ENCODE results near the gene SMG7. TPM values are rescaled to one million over a fixed set of nuclear protein-coding genes. Genes with fewer than 3 reads are reported as not detected.

SMG7 gene
- total and polyA plus RNA-seq, 12 donors, result 16.0 to 46.6 (median 37.8) TPM

DNA sequence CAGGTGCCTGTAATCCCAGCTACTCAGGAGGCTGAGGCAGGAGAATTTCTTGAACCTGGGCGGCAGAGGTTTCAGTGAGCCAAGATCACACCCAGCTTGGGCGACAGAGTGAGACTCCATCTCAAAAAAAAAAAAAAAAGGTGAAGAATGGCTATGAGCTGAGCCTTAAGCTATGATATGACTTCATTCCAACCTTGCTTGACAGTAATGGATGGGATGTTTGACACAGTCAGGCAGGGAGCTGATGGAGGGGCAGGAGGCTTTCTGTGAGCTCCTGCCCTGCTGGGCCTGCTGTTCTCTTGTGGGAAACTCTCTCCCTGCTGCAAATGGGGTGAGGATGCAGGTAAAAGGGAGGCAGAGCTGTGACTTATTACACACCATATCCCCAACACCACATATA is 90.4 kb downstream of the SMG7 start:
- ATAC-seq (no peak), DNase-seq (no peak)
- H3K27ac ChIP-seq, result no peak overlapping the region
- H3K36me3 ChIP-seq, result peaks cover 0 to 97% (median 0%) of the 10 kb centered on the region in 9 donors
- no peak for TF ChIP-seq CTCF (IDR thresholded peaks at IDR 0.05)
- H3K4me1 ChIP-seq, result peaks cover 0 to 16% (median 6%) of the 10 kb centered on the region in 9 donors
- intact Hi-C loops (cut with DNase I), result no loop called here
- no peaks in the 10 kb centered on the region for H3K27me3 ChIP-seq
- 84 to 92% methylated on average over 2 of the region's 2 CpGs for WGBS, 2 donors
- no peaks in the 10 kb centered on the region for H3K9me3 ChIP-seq
- no peak overlapping the region for H3K4me3 ChIP-seq

- ATAC-seq (no peak), DNase-seq (no peak)
- Histone ChIP-seq H3K9me3 (no peaks in the 10 kb centered on the region), H3K27me3 (no peaks in the 10 kb centered on the region), H3K27ac (no peak overlapping the region), H3K4me1 (peaks cover 0 to 33% (median 16%) of the 10 kb centered on the region in 9 donors), H3K4me3 (no peak overlapping the region), H3K36me3 (peaks cover 0 to 86% (median 0%) of the 10 kb centered on the region in 9 donors)
- intact Hi-C loops (cut with DNase I), result no loop called here
- TF ChIP-seq CTCF (IDR thresholded peaks at IDR 0.05), result no peak
- 63% methylated on average over 4 of the region's 4 CpGs for WGBS, 2 donors
Observed at GRCh38 chr1:183565261-183565660, 93.0 kb downstream of the SMG7 start.

DNA sequence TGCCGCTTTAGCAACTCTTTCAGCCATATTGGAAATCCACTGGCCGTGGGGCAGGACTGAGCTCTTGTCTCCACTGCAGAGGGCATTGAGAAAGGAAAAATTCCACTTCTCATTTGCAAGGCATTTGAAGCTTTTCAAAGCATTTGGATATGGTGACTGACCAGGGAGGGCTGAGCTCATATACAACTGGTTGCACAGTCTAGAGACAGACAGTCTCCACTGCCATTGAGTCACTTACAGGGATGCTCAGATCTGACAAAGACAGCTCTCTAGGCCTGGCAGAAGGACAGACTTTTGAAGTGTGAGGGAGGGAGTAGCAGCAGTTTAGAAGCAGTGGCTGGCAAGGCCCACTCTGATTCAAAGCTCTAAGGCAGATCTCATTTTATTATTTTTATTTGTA is 93.7 kb downstream of the SMG7 start:
- H3K27ac ChIP-seq, result no peak overlapping the region
- DNase-seq, result no peak
- H3K4me1 ChIP-seq, result peaks cover 0 to 37% (median 16%) of the 10 kb centered on the region in 9 donors
- intact Hi-C loops (cut with DNase I), result no loop called here
- no peaks in the 10 kb centered on the region for H3K27me3 ChIP-seq
- no peak overlapping the region for H3K4me3 ChIP-seq
- peaks cover 0 to 86% (median 0%) of the 10 kb centered on the region in 9 donors for H3K36me3 ChIP-seq
- 98 to 100% methylated on average over 2 of the region's 2 CpGs for WGBS, 2 donors
- no peaks in the 10 kb centered on the region for H3K9me3 ChIP-seq
- ATAC-seq, result no peak
- no peak for TF ChIP-seq CTCF (IDR thresholded peaks at IDR 0.05)

- Histone ChIP-seq H3K4me1 (peaks cover 0 to 37% (median 16%) of the 10 kb centered on the region in 9 donors), H3K36me3 (peaks cover 0 to 85% (median 0%) of the 10 kb centered on the region in 9 donors), H3K9me3 (no peaks in the 10 kb centered on the region), H3K4me3 (no peak overlapping the region), H3K27me3 (no peaks in the 10 kb centered on the region), H3K27ac (peak overlapping the region in 4 of 10 donors; percentile 3 to 85 (median 52))
- TF ChIP-seq CTCF (IDR thresholded peaks at IDR 0.05), result no peak
- WGBS, 2 donors, result 58 to 74% methylated on average over 5 of the region's 5 CpGs
- intact Hi-C loops (cut with DNase I), result no loop called here
- DNase-seq (peak; percentile 38 to 51), ATAC-seq (peak in 6 of 8 donors; percentile 52 to 72 (median 62))
Observed at GRCh38 chr1:183567584-183567983, 95.3 kb downstream of the SMG7 start.

Measured in heart right ventricle (tissue), 16 donors.